Stimulated activated CD4-positive, alpha-beta T cell treated with anti-CD3 and anti-CD28 coated beads, Interleukin-4, amount 100 ng/mL, for 24 hours (primary cell): ENCODE measurements around the gene KCNE2.
"Not testable (repeated sequence)": the region's sequence is repeated elsewhere in the genome, so short reads cannot be mapped to it uniquely, and the experiment has no call there.

Source experiments
- DNase-seq: peaks from one replicate; pipeline ENCODE4 v3.0.0-alpha.2; 2020

KCNE2 gene

DNA sequence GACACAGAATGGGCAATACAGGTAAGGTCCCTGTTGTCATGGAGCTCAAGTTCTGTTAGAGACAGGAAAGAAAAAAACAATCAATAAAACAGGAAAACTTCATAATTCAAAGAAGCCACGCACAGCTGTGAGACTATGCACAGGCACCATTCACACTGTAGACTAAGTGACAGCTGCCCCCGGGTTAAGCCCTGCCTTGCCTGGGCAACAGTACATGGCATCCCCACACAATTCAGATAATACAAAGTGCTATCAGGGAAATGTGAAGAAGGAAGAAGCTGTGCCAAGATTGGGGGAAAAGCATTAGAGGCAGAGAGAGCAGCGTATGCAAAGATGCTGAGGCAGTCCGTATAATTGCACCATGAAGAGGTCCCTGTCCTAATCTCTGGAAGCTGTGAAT, 9.0 kb upstream of the KCNE2 start:
- no peak for DNase-seq

DNA sequence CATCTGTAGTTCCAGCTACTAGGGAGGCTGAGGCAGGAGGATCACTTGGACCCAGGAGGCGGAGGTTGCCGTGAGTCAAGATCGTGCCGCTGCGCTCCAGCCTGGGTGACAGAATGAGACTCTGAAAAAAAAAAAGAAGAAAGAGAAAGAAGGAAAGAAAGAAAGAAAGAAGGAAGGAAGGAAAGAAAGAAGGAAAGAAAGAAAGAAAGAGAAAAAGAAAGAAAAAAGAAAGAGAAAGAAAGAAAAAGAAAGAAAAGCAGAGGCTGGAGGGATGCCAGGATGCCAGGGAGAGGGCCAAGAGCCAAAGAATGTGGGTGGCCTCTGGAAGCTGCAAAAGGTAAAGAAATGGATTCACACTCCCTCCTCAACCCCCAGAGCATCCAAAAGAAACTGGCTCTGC, 8.2 kb upstream of the KCNE2 start:
- DNase-seq = no peak

DNA sequence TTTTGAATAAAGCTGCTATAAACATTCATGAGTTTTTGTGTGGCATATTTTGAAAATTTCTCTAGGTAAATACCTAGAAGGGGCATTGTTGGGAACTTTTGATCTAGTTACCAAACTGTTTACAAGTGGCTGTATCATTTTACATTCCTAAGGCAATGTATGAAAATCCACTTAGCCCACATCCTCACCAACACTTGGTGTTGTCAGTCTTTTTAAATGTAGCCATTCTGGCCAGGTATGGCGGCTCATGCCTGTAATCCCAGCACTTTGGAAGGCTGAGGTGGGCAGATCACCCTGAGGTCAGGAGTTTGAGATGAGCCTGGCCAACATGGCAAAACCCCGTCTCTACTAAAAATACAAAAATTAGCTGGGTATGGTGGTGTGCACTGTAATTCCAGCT, 5.9 kb upstream of the KCNE2 start:
- no peak for DNase-seq

DNA sequence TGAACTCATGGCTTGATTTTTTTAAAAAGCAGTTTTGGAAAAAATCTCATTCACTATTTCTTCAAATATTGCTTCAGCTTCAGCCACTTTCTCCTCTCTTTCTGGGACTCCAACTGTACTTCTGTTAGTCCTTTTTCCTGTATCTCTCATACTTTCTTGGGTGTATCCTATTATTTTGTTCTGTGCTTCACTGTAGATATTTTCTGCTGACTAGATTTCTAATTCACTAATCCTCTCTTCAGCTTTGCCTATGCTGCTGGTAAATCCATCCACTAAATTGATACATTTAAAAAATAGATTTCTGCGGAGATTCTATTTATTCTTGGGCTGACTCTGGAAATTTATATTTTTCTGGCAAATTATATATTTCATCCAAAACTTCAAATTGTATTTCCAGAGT, 4.9 kb upstream of the KCNE2 start:
- no peak for DNase-seq

DNA sequence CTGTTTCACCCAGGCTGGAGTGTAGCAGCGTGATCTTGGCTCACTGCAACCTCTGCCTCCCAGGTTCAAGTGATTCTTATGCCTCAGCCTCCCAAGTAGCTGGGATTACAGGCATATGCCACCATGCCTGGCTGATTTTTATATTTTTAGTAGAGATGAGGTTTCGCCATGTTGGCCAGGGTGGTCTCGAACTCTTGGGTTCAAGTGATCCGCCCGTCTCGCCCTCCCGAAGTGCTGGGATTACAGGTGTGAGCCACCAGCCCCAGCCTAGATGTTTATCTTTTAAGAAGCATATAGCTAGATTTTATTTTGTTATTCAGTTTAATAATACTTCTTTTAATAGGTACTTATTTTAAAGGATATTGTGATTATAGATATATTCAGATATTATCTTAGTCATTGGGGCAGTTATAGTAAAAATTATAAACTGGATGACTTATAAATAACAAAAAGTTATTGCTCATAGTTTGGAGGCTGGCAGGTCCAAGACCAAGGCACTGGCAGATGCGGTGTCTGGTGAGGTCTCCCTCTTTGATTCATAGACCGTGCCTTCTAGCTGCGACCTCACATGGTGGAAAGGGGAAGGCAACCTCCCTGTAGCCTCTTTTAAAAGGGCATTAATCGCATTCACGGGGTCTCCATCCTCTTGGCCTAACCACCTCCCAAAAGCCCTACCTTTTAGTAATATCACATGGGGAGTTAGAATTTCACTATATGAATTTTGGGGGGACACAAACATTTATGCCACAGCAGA, 3.1 kb upstream of the KCNE2 start:
- no peak for DNase-seq

DNA sequence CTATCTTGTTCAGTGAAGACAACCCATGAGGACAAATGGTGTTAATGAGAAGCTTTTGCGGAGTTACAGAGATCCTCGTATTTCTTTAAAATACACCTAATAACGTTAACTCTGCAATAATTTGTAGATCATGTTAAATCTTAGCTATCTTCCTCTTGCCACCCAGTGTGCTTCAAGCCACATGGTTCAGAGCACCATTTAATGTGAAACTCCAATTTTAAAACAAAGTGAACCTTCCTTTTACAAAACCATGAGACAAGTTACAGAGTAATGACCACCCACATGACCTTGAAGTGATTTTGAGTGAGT, 1.7 kb upstream of the KCNE2 start:
- DNase-seq = no peak

DNA sequence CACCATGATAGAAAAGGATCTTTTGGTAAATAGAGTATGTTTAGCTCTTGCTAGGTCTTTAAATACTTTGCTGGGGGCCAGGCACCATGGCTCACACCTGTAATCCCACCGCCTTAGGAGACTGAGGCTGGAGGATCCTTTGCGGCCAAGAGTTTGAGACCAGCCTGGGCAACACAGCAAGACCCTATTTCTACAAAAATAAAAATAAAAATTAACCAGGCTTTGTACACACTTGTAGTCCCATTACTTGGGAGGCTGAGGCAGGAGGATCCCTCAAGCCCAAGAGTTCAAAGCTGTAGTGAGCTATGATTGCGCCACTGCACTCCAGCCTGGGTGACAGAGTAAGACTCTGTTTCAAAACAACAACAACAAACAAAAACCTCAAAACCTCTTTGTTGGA, 1.1 kb upstream of the KCNE2 start:
- DNase-seq = no peak

DNA sequence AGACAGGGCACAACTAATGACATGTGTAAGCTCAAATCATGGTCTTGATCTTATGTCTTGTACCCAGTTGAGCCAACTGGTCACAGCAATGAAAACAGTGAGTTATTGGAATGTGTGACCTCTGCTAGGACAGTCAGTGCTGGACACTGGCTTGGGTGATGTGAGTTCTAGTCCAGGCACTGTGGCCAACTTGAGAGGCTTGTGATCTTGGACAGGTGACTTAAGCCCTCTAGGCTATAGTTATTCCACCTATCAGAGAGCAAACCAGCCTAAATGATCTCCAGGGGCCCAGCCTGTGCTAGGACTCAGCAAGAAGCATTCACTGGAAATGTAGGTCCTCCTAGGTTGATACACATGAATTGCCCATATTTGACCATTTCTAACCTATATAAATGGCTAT, 1.1 kb downstream of the KCNE2 start:
- DNase-seq = no peak

DNA sequence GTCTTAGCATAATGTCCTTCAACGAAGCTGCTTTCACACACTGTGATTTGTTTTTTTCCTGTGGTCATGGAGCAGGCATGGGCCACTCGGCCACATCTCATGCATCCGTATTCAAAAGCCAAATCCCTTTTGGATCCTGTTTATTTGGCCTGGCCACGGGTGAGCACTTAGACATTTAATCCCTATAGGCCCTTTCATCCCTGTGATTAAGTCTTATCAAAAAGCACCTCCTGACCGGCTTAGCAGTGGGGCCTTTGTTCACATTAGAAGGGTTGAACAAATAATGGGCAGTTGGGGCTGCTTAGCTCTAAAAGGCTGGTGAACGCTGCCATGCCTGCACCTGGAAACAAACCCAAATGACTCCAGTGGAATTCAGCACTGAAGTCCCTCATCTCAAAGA, 2.0 kb downstream of the KCNE2 start:
- no peak for DNase-seq

DNA sequence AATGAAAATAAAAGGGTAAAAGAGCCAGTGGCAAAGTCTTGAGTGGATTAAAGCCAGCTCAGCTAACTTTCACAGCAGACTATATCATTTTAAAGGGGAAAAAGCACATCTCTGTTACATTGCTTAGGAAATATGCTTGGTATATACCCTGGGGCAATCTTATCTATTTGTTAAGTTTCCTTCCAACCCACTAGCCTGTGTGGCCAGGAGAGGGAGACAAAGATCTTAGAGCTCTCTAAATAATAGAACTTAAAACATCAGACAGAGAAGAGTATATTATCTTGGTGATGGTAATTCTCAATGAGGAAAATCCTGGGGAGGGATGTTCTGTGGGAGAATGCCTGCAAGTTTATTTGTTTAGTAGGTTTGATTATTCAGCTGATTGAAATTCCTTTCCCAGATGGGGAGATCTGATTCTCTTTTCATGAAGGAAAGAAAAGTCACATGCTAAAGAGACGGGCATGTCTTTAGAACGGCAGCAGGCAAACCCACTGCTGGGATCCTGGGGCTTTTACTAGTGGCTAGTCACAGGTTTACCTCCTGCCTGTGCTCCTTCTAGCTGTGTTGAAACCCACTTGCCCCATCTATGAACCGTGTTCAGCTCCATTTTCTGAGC, 3.6 kb downstream of the KCNE2 start:
- peak; percentile 46 for DNase-seq

DNA sequence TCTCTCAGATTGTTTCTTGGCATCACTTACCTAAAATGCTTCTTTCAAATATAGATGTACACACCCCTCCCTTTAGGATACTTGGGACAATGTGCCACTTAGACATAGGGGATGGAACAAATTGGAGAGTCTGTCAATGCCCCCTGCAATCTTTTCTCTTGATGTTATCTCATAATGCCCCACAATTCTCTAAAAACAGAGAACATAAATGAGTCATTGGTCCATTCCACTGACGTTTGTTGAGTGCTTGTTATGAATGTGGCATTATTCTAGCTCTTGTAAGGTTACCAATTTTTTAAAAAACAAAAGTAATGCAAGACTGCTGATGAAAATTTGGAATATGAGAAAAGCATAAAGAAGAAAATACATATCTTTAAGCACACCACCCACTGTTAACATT, 5.9 kb downstream of the KCNE2 start:
- no peak for DNase-seq

DNA sequence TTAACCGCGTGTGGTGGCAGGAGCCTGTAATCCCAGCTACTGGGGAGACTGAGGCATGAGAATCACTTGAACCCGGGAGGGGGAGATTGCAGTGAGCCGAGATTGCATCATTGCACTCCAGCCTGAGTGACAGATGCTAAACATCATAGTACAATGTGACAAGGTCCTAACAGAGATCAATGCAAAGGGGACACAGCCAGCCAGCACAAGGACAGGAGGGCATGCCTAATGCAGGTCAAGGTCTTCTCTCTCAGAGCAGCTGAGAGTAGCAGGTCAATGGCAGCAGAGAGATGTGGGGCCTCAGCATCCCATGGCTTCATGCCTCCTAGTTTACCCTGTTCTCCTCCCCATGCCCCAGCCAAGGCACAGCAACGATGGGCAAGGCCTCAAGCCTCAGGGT, 8.5 kb downstream of the KCNE2 start:
- no peak for DNase-seq

DNA sequence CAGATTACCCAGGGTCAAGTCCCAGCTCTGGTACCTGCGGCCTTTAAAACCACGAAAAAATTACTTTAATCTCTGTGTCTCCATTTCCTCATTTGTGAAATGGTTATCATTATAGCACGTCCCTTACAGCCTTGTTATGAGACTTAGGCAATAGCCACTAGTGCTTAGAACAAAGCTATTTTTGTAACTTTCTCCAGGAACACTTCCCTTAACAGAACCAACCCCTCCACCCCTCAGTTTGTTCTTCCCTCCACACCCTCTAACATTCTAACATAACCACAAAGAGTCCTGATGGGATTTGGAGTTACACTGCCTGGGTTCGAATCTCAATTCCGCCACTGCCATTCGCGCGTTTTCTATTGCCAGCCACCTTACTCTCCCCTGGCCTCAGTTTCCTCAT, 10.7 kb downstream of the KCNE2 start:
- not testable (repeated sequence) for DNase-seq

DNA sequence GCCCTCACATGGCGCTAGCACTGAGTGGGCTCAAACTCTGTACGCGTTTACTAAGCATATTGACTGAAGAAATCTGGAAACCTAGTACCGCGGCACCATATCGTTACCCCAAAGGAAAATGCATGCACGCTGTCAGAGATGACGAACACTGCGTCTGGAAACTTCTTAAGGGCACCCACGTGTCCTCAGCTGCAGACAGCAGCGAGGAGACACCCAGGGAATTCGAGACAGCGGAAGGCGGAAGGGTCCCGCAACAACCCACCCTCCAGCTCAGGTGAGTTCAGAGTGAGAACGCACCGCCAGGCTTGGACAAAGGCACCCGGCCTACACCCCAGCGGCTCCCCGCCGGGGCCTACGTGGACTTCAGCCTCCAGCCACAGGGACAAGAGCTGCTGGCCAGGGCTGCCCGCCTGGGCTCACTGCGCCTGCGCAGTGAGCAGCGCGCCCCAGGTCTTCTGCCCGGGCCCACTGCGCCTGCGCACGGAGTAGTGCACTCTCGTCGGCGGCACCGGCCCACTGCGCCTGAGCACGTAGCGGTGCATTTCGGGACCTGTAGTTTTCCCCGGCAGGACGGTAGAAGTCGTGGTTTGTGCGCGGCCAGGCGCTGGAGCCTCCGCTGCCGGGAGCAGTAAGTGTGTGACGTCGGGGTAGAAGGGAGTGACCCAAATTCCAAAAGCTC, 11.3 kb downstream of the KCNE2 start, which contains the start of gene SMIM11:
Gene SMIM11 (plus strand): TSS at position 568 of the 679 bp plus-strand sequence. CDS start 3,998 bp downstream, outside the sequence.
- DNase-seq = not testable (repeated sequence)

DNA sequence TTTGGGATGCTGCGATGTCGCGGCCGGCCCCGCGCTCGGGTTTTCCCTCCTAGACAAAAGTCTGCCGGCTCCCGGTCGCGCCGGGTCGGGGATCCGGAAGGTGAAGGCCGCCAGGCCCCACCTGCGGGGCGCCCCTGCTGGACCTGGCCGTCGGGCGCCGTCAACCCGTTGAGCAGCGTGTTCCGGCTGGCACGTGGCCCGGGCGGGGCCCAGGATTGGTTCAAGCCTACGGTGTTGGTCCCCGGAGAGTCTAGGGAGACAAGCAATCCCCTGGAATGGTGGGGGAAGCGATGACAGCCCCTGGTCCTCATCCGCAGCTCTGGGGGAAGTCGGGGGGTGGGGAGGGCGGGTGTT, 11.8 kb downstream of the KCNE2 start:
- not testable (repeated sequence) for DNase-seq

DNA sequence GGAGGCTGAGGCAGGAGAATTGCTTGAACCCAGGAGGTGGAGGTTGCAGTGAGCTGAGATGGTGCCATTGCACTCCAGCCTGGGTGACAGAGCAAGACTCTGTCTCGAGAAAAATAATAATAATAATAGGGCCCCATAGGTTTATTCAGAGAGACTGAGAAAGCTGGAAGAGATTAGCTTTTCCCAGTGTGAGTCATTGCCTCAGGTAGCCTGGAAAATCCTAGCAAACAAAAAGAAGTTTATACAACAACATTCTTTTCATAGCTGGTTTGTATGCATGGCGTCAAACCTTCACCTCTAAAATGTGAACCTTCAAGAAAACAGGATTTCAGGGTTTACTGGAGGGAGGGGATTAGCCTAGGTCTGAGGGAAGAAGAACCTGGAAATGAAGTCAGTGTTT, 19.3 kb downstream of the KCNE2 start:
- DNase-seq = not testable (repeated sequence)

DNA sequence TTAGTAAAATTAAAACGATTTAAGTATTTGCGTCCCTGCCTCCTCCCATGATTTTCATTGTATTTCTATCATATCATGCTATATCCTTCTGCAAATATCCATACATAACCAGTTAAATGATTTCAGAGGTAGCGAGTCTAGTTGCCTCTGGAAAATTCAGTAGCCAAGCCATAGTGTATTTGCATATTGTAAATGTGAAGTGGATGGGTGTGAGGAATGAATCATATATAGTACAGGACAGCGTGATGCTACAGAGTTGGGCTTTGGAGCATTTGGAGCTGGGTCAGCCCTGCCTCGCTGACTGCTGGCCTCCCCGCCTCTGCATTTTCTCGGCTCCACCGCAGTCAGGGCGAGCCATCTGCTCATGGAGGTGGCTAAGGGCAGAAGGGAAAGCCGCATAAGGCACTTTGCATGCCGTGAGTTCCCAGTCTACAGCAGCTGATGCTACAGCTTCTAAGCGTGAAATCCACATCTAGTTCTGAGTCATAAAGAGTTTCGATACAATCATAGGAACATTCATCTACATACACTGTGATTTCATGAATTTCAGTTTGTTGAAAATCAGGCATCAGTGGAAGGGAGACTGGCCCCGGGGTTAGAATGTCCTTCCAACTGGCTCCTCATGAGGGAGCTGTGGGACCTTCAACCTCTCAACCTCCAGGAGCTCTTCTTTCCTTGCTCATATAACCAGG, 20.1 kb downstream of the KCNE2 start:
- not testable (repeated sequence) for DNase-seq

DNA sequence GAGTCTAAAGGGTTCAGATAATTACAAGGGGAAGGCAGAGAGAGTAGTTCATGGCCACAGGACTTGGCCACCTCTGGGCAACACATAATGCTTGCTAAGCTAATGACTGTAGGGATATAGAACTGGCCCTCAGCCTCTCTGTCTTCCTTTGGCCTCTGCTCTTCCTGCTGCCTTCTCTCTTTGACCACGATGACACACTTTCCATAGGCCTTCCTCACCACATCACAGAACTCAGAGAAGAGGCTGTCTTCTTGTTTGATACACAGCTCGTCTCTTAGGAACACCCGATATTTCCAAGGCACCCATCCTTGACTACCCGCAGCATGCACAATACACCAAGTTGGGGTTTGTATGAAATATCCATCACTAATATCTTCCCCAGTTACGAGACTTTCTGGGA, 36.7 kb downstream of the KCNE2 start:
- not testable (repeated sequence) for DNase-seq

DNA sequence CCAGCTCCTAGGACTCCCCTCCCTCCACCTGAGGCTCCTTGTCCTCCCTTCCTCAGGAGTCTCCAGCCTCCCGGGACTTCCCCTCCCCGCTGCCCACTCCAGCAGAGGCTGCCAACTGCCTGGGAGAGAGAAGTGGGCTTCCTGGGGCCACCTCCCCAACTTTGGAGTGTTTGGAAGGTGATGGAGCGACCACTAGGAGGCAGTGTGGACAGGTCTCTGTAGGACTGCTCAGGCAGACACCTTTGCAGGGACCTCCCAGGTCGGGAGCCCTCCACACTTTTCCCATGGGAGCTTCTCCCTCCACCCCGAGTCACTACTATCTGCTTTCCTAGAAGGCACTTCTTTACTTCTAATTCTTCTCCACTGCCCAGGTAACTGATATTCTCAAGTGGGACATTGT, 40.9 kb downstream of the KCNE2 start:
- DNase-seq = not testable (repeated sequence)

DNA sequence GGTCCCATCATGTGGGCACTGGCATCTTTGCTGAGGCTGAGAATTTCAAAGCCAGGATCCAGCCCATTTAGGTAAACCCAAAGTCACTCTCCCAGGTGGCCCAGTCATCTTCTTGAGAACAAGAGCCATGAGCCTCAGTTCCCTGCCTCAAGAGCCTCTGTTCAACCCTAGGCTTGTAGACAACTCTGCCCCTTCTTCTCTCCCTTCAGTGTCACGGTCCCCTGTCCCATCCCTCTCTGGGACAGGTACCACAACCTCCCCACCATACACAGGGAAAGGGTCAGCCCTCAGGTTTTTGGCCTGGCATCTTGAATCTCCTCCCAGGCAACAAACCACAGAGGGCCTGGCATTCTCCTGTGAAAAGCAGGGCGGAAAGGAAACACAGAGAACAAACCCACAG, 41.9 kb downstream of the KCNE2 start:
- DNase-seq = not testable (repeated sequence)

DNA sequence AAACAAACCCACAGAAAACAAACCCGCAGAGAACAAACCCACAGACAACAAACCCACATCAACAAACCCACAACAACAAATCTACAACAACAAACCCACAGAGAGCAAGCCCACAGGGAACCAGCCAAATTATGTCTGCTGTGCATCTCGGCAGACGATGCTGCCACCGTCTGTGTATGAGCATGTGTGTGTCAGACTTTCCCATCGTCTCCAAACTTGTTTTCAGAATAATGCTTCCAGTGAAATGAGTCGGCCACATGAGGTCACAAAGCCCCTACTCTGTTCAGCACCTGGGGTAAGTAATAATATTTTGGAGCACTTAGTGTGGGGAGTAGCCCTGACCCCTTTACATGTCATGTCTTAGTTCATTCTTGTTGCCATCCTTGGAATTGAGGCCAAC, 42.3 kb downstream of the KCNE2 start:
- not testable (repeated sequence) for DNase-seq

DNA sequence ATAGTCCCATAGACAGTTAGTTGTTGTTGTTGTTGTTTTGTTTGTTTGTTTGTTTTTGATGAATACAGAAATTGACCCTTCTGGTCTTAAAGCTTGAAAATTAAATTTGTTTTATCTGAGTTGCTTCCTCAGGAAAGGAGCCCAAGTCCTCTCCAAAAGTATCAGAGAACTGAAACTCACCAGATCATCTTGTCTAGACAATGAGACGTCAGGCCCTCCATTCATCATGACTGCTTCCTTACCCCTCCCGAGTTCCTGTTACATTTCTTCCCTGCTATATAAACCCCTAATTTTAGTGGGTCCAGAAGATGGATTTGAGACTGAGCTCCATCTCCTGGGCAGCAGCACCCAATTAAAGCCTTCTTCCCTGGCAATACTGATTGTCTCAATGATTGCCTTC, 42.9 kb downstream of the KCNE2 start:
- not testable (repeated sequence) for DNase-seq

DNA sequence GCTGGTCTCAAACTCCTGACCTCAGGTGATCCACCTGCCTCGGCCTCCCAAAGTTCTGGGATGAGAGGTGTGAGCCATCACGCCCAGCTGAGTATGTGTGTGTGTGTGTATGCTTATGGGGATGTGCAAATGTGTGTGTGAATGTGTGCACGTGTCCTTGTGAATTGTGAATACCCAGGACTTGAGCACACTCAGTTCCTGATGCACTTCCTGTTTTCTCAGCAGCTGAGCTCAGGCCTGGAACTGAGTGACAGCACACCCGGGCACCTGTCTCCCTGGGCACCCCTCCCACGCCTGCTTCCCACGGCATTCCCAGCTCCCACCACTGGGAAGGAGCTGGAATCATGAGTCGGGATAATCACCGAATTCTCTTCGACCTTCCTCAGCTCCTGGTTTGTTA, 43.5 kb downstream of the KCNE2 start:
- DNase-seq = not testable (repeated sequence)
